Fibroblast of mammary gland (primary cell): ENCODE results near the gene SCN4B.

ENCODE experiments used
- DNase-seq: peaks from one replicate; pipeline ENCODE4 v3.0.0-alpha.2; 2010; ENCODE audit warnings: low read depth
- H3K4me3 ChIP-seq: 2 replicates; pipeline ENCODE4 v1.5.1; 2011; ENCODE audit warnings: low read depth, mild to moderate bottlenecking, low read length, moderate library complexity; ENCODE audit not compliant: control insufficient read depth
- TF ChIP-seq, protein P1 (sequence below): conservative IDR thresholded peaks from 2 replicates; pipeline ENCODE4 v1.5.1; 2011; ENCODE audit warnings: low read depth, low read length, inconsistent platforms; ENCODE audit not compliant: control insufficient read depth, insufficient read depth

Gene SCN4B

DNA sequence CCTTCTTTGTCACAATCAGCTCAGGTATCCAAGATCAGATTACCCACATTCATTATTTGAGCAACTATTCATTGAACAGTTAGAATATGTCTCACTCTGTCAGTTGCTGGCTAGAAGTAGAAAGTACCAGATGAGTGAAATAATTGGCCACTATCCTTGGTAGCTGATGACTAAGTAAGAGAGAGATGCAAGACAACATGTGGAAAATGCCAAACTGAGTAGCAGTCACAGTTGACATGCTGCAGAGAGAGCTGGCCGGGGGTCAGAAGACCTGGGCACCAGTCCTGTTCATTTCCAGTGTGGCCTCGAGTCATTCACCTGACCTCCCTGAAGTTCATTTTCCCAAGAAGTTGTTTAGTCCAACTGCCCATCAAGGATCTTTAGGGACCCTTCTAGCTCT is 43.4 kb downstream of the SCN4B start:
- peak; percentile 30 for DNase-seq
- TF ChIP-seq, protein P1, sequence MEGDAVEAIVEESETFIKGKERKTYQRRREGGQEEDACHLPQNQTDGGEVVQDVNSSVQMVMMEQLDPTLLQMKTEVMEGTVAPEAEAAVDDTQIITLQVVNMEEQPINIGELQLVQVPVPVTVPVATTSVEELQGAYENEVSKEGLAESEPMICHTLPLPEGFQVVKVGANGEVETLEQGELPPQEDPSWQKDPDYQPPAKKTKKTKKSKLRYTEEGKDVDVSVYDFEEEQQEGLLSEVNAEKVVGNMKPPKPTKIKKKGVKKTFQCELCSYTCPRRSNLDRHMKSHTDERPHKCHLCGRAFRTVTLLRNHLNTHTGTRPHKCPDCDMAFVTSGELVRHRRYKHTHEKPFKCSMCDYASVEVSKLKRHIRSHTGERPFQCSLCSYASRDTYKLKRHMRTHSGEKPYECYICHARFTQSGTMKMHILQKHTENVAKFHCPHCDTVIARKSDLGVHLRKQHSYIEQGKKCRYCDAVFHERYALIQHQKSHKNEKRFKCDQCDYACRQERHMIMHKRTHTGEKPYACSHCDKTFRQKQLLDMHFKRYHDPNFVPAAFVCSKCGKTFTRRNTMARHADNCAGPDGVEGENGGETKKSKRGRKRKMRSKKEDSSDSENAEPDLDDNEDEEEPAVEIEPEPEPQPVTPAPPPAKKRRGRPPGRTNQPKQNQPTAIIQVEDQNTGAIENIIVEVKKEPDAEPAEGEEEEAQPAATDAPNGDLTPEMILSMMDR, result no peak
- no peak overlapping the region for H3K4me3 ChIP-seq

DNA sequence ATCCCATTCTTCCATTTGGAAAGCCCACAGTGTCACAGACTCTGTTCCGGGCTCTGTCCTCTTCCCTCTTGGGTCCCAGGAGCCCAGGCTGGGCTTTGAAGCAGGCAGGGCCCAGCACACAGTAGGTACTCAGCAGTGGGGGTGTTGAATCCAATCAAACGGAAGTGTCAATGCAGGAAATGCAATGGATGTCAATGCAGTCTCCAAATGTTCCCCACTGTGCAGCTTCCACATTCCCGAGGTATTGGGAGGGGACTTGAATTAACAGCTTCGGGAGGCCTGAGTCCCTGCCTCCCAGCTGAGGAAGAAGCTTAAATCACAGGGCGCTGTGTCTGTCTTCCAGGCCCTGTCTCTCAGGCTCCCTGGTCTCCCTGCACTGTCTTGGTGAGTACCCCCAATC is 44.1 kb downstream of the SCN4B start:
- DNase-seq, result no peak
- no peak overlapping the region for H3K4me3 ChIP-seq
- TF ChIP-seq, protein P1, result no peak

DNA sequence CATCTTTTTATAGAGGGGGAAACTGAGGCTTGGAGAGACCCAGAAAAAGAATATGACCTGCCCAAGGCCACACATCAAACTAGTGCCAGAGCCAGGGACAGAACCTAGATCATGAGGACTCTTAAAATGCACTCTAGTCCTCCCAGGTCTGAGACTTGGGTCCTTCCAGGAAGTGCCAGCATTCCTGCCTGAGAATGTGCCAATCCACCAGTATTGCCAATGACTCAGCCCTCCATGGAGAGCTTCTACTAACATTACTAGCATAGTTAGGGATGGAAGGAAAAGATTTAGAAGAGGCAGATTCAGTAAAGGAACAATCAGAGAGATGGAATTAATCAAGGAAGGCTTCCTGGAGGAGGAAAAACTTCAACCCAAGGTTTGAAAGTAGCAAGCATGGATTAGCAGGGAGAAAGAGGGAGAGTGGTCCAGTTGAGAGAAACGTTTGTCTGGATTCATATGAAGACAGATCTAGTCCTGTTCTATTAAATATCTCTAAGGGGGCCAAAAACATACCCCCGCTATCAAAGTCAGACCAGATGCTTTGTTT is 45.8 kb downstream of the SCN4B start:
- H3K4me3 ChIP-seq, result no peak overlapping the region
- TF ChIP-seq, protein P1, result no peak
- DNase-seq, result no peak

DNA sequence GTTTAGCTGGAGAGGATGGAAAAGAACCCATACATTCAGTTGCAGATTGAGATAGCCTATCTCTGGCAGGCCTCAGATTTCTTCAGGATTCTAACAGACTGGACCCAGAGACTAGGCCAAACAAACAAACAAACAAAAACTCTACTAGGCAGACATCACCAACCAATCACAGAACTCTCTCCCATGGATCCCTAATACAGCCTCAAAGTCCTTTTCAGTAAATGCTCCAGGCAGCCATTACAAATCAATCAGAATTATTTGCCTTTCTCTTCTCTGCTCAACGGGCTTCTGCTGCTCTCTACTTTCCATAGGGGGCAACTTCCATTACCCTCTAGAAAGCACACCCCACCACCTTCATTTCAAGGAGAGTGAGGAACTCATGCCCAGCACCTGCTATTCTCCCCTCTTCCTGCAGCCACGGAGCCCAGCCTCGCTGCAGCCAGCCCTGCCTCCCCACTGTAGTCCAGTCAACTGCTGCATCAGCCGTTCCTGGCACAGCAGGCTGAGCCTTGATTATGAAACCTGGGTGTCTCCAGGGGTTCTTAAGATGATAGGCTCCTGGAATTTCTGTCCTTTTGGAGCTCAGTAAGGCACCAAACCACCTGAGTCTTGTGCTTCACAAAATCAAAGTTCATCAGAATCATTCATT is 46.8 kb downstream of the SCN4B start:
- TF ChIP-seq, protein P1, result no peak
- DNase-seq, result no peak
- H3K4me3 ChIP-seq, result no peak overlapping the region

DNA sequence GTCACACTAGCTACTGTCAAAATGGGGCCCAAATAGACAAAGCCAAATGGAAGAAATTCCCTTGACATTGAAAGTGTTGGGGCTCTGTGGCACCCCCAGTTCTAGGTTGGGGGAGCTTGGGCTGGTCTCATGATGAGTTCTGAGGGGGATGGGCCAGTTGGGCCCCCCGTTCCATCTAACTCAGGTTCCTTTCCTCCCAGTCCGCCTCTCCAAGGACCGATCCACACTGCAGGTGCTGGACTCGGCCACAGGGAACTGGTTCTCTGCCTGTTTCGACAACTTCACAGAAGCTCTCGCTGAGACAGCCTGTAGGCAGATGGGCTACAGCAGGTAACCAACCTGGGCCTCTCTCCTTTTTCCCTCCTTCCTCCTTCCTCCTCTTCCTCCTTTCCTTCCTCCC is 48.1 kb downstream of the SCN4B start:
- TF ChIP-seq, protein P1, result no peak
- no peak for DNase-seq
- H3K4me3 ChIP-seq, result no peak overlapping the region

DNA sequence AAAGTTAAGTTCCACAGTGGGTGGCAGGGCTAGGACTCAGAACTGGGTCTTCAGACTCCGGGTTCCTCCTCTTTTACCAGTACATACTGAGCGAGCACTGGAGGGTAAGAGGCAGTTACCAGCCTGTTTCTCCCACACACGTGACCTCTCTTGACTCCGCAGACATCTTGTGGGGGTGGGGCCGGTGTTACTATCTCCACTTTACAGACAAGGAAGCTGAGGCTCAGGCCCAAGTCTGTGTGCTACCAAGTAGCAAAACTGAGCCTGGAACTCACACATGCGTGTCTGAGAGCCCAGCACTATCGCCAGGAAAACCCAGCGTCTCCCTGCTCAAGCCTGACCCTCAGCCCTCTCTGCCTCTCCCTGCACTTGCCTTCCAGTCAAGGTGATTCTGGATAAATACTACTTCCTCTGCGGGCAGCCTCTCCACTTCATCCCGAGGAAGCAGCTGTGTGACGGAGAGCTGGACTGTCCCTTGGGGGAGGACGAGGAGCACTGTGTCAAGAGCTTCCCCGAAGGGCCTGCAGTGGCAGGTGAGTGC is 49.8 kb downstream of the SCN4B start:
- TF ChIP-seq, protein P1, result no peak
- no peak for DNase-seq
- no peak overlapping the region for H3K4me3 ChIP-seq

DNA sequence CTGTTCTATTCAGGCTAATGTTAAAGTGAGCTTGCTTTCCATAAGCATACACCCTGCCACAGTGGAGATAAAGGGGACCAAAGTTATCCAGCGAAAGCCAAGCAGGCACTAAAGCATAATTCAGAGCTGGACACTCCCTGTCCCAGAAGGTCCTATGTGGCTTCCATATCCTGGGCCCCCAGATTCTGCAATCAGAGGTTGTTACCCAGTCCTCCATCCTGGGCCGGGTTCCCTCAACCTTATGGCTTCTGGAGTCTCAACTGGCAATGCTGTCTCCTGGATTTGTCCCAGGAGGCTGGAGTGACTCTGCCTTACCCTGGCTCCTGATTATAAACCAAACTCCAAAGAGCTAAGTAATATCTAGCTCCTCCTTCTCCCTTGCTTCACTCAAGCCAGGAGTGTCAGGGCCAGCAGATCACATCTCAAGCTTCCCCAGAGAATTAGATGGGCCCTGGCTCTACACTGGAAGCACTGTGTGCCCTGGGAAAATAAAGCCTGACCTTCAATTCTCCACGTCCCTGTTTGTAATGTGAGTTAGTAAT is 51.9 kb downstream of the SCN4B start:
- TF ChIP-seq, protein P1, result no peak
- DNase-seq, result no peak
- H3K4me3 ChIP-seq, result no peak overlapping the region
